Thyroid gland (tissue), 4 donors: Measurements from ENCODE around the gene MINAR1.

Experiments used
- POLR2A ChIP-seq, 2 donors: fragments of 450-650 bp; IDR thresholded peaks; one replicate each; pipeline ENCODE4 v1.6.1; 2017; ENCODE audit warnings: antibody characterized with exemption in 2 of 2, mild to moderate bottlenecking in 2 of 2, moderate library complexity in 1 of 2
- TF ChIP-seq, protein P1 (sequence below), 6 experiments: fragments of 200-600 bp in 3 of 6; fragments of 450-650 bp in 3 of 6; sonication (generic) in 3 of 6; IDR thresholded peaks; one replicate each; pipeline ENCODE4 v1.5.1; 2016 to 2019; ENCODE audit warnings: antibody characterized with exemption in 6 of 6, mild to moderate bottlenecking in 2 of 6, inconsistent platforms in 1 of 6, moderate library complexity in 1 of 6

DNA sequence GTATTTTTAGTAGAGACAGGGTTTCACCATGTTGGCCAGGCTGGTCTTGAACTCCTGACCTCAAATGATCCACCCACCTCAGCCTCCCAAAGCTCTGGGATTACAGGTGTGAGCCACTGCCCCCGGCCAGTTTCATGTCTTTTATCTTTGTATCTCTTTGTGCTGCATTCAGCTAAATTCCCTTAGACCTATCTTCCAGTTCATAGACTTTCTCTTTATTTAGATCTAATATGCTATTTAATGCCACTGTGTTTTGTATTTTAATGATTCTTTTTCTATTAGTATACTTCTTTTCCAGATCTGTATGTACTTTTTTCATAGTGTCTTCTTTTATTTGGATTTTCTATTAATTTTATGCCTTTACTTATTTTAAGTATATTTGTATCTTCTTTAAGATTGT is 14.9 kb downstream of the MINAR1 start:
- TF ChIP-seq, protein P1, sequence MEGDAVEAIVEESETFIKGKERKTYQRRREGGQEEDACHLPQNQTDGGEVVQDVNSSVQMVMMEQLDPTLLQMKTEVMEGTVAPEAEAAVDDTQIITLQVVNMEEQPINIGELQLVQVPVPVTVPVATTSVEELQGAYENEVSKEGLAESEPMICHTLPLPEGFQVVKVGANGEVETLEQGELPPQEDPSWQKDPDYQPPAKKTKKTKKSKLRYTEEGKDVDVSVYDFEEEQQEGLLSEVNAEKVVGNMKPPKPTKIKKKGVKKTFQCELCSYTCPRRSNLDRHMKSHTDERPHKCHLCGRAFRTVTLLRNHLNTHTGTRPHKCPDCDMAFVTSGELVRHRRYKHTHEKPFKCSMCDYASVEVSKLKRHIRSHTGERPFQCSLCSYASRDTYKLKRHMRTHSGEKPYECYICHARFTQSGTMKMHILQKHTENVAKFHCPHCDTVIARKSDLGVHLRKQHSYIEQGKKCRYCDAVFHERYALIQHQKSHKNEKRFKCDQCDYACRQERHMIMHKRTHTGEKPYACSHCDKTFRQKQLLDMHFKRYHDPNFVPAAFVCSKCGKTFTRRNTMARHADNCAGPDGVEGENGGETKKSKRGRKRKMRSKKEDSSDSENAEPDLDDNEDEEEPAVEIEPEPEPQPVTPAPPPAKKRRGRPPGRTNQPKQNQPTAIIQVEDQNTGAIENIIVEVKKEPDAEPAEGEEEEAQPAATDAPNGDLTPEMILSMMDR (IDR thresholded peaks at IDR 0.05) = no peak
- no peak for TF ChIP-seq POLR2A (IDR thresholded peaks at IDR 0.05)
